Measurements from ENCODE around the gene BCKDK. TPM values are rescaled to one million over a fixed set of nuclear protein-coding genes. Genes with fewer than 3 reads are reported as not detected.

The BCKDK gene
- total RNA-seq, 1 donor from 2014 or later = 90.5 TPM

DNA sequence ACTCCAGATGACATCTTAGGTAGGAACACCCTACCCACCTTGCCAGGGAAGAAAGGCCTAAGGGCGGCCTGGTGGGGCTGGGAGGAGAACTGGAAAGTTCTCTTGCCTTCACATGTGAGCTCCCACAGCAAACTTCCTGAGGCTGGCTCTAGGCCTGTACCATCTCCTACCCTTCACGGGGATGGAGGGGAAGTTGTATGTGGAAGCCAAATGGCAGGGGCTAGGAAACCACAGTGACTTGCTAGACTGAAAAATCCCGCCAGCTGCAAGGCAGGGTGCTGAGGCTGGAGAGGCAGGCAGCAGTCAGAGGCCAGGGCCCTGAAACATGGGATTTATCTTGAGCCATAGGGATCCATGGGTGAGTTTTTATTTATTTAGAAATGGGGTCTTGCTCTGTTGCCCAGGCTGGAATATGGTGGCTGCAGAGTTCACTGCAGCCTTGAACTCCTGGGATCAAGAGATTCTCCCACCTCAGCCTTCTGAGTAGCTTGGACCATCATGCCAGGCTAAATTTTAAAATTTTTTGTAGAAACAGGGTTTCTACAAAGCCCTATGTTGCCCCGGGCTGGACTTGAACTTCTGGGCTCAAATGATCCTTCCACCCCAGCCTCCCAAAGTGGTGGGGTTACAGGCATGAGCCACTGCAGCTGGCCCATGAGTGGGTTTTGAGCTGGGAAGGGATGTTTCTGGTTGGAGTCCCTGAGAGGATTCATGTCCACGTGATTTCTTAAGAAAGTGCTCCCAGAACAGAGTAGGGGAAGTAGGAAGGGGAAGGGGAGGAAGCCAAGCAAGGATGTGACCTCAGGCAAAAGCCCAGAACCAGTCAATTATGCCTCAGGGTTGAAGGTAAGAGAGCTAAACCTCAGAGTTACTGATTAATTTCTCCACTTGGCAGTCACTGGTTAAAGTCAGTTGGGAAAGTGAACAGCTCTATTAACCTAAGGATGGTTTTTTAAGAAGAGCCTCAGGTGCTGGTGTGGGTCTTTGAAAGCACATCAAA is 5.2 kb downstream of the BCKDK start:
- no peak for DNase-seq
- no peak for ATAC-seq
- intact Hi-C loops (cut with micrococcal nuclease) = no loop called here

DNA sequence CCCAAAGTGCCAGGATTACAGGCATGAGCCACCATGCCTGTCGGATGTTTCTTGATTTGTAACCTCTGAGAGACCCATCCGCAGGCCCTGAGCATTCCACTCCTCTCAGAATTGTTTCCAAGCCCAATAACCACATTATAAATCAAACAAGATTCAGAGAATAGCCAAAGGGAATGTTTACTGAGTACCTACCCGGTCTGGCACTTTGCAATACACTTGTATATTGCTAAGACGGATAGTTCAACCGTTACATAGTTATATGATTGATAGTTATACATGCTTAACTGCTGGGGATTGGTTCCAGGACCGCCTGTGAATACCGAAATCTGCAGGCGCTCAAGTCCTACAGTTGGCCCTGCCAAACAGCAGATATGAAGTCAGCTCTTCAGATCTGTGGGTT is 6.3 kb downstream of the BCKDK start:
- DNase-seq = no peak
- intact Hi-C loops (cut with micrococcal nuclease) = no loop called here
- no peak for ATAC-seq

DNA sequence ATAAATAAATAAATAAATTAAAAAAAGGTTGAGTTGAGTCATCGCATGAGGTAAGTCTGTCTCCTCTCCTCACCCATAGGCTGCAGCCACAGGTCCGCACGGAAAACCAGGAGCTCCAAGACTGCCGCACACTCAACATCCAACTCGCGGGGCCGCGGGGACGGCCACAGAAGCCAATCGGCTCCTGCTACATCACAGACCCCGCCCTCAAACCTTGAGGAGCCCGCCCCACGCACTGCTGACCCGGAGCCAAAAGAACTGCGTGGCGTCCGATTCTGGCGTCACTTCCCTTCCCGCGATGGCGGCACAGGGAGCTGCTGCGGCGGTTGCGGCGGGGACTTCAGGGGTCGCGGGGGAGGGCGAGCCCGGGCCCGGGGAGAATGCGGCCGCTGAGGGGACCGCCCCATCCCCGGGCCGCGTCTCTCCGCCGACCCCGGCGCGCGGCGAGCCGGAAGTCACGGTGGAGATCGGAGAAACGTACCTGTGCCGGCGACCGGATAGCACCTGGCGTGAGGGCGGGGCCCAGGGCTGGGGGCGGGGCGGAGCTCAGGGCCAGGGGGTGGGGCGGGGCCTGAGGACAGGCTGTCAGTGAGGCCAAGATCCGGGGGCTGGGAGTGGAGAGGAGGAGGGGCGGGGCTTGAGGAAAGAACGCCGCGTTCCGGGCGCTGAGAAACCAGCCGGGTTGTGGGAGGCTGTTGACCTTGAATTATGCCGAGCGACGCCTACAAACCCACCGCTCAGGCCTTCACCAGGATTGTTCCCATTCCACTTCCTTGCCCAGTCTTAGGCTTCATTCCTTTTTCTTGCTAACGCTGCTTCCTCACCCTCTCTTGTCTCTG is 9.4 kb downstream of the BCKDK start, which contains the start of gene KAT8:
TSS of gene KAT8 (plus strand) at position 281 of the 839 bp plus-strand sequence. CDS start at position 299, 18 bp downstream.
- DNase-seq (peak; percentile 99), ATAC-seq (peak; percentile 96)
- intact Hi-C loops (cut with micrococcal nuclease) = no loop called here

DNA sequence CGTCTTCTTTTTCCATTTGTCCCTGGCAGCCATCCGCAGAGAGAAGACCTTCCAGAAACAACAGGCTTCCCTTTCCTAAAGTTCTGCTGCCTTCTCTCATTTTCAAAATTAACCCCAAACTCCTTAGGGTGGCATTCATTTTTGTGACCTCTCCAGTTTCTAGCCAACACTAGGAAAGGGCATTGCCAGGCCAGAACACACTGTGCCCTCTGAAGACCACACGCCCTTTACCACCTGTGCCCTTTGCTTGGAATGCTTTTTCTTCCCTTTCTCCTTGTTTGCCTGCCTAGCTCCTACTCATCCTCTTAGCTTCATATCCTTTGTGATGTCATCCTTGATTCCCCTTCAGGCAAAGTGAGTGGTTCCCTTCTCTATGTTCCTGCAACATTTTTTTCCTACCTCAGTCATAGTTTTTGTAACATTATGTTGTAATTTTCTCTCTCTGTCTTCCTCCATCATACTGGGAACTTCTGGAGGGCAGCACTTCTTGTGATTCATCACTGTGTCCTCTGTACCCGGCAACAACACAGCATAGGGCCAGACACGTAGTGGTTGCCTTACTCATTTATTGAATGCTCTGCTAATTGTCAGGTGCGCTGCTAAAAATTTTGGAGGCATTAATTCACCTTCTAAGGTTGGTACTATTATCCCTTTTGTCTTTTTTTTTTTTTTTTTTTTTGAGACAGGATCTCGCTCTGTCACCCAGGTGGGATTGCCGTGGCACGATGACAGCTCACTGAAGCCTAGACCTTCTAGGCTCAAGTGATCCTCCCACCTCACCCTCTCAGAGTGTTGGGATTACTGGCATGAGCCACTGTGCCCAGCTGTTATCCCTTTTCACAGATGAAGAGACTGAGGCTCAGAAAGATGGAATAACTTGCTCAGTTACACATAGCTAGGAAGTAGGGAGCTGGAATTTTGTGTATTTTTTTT is 10.3 kb downstream of the BCKDK start:
- peak; percentile 4 for ATAC-seq
- peak; percentile 26 for DNase-seq
- intact Hi-C loops (cut with micrococcal nuclease) = no loop called here

DNA sequence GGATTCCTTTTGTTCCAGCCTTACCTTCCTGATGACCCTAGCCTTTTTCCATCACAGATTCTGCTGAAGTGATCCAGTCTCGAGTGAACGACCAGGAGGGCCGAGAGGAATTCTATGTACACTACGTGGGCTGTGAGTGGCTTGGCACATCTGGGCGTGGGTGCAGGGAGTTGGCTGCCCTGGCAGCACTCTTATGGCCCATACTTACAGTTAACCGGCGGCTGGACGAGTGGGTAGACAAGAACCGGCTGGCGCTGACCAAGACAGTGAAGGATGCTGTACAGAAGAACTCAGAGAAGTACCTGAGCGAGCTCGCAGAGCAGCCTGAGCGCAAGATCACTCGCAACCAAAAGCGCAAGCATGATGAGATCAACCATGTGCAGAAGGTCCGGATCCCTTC is 11.9 kb downstream of the BCKDK start:
- ATAC-seq (no peak), DNase-seq (no peak)
- intact Hi-C loops (cut with micrococcal nuclease) = no loop called here

DNA sequence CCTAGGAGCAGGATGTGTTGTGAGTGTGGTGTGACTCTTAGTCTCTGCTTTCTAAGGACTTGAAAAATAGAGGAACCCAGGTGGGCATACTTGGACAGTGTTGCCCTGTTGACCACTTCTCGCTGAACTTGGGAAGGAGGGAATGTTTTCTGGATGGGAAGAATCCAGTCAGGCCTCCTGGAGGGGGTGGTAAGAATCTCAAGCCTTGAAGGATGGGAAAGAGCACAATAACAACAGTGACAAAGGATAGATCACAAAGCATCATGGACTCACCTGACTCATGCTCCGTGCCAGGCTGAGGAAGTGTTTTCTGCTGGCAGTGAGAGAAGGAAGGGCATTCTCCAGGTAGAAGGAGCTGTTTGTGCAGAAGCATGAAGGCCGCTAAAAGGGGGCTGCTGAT is 17.7 kb downstream of the BCKDK start:
- DNase-seq (no peak), ATAC-seq (no peak)
- intact Hi-C loops (cut with micrococcal nuclease) = no loop called here

DNA sequence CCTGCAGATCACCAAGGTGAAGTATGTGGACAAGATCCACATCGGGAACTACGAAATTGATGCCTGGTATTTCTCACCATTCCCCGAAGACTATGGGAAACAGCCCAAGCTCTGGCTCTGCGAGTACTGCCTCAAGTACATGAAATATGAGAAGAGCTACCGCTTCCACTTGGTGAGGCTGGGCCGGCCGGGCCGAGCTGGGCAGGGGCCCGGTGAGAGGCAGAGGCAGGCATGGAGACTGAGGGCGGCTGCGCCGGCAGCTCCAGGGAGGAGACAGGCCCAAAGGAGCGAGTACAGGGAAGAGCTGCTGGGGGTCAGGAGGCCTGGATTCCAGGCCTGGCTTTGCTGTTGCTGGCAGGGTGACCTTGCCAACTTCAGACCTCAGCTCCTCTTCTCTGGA is 19.0 kb downstream of the BCKDK start:
- ATAC-seq (no peak), DNase-seq (no peak)
- intact Hi-C loops (cut with micrococcal nuclease) = no loop called here

DNA sequence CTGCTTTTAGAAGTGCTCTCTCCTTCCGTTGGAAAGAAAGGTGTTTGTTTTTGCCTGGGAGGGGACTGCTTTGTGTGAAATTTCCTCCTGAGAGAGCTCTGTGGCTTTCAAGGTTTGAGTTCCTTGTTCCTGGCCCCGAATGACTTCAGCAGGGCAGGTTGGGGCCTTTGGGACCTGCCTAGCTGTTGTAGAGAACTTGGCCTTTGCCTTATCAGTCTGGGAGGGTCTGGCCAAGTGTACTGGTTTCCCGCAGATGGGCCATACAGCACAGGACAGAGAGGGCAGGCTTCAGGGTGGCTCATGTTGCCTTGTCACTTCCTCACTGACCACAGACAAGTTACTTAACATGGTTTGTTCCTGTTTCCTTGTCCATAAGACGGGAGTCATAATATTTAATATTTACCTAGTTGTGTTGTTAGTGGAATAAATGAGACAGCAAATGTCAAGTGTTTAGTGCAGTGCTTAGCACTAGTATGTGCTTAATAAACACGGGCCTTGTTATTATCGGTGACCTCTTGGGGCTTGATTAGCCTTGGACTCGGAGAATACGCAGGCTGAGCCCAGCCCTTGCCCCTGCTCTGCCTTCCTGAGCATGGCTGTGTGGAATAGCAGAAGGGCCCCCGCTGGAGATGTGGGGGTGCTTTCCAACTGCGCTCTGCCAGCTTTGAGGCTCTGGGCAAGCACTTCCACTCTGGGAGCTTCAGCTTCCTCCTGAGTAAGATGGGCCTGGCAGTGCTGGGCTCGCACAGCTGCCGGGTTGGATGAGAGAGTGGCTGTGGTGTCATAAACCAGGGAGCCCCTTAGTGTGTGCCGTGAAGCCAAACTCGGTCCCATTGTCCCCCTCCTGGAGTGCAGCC is 20.8 kb downstream of the BCKDK start:
- peak; percentile 70 for ATAC-seq
- no peak for DNase-seq
- intact Hi-C loops (cut with micrococcal nuclease) = no loop called here

DNA sequence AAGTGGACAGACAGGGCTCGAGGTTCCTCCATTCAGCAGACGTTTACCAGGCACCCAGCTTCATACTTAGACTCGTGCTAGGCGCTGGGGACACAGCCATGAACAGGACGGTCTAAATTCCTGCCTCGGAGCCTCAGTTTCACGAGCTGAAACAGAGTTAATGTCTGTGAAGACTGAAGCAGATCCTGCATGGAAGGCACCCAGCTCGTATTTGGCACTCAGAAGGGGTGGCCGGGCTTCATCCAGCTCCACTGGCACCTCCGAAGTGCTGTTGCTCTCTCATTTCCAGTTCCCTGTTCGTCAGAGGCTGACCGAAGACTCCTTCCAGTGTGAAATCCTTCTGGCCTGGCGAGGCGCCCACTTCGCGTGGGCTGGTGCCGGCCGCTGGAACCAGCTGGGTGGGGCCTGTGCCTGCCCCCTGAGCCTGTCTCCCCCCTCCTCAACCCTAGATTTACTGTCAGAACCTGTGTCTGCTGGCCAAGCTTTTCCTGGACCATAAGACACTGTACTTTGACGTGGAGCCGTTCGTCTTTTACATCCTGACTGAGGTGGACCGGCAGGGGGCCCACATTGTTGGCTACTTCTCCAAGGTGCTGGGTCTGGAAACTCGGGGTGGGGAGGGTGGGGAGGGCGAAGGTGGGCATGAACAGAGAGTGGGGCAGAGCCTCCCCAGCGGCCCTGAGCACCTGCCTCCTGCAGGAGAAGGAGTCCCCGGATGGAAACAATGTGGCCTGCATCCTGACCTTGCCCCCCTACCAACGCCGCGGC is 21.6 kb downstream of the BCKDK start:
- ATAC-seq (peak; percentile 37), DNase-seq (peak; percentile 81)
- intact Hi-C loops (cut with micrococcal nuclease) = no loop called here

DNA sequence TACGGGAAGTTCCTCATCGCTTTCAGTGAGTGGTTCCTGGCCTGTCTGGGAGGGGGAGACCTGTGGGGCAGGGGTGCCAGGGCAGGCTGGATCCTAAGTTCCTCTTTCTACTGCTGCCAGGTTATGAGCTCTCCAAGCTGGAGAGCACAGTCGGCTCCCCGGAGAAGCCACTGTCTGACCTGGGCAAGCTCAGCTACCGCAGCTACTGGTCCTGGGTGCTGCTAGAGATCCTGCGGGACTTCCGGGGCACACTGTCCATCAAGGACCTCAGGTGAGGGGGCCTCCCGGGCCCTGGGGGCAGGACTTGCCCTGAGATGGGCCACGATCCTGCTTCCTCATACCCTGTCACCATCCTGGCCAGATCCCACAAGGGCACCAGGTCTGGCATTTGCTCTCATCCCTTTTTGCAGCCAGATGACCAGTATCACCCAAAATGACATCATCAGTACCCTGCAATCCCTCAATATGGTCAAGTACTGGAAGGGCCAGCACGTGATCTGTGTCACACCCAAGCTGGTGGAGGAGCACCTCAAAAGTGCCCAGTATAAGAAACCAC is 22.2 kb downstream of the BCKDK start:
- ATAC-seq (no peak), DNase-seq (no peak)
- intact Hi-C loops (cut with micrococcal nuclease) = no loop called here

DNA sequence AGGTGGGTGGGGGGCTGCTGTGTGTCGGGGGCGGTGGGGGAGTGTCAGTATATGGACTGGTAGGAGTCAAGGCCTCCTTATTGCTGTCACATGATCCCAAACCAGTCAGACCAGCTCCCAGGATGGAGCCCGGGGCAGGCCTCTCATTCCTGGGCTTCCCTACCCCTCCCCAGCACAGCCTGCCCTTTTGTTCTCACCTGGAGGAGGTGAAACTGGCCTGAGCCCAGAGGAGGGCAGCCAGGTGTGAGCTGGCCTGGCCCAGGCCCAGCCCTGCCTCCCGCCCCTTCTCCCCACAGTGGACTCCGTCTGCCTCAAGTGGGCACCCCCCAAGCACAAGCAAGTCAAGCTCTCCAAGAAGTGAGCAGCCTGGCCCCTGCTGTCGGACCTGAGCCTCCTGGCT is 22.7 kb downstream of the BCKDK start:
- DNase-seq = no peak
- intact Hi-C loops (cut with micrococcal nuclease) = no loop called here
- no peak for ATAC-seq

DNA sequence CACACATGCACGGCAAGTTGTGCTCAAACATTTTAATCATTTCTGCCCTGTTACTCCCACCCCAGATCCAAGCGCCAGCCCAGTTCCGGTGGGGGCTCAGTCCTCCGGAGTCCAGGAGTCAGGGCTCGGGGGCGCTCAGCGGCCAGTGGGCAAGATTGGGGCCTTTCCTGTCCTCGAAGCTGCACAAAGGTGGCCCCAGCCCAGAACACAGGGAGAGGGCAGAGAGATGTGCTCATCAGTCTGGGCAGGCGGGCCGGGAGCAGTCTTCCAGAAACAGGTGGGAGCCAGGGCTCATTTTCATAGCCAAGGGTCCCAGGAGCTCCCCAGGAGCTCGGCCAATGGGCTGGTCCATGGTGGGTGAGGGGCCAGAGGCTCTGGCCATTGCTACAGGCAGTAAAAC is 23.2 kb downstream of the BCKDK start:
- intact Hi-C loops (cut with micrococcal nuclease) = no loop called here
- no peak for DNase-seq
- no peak for ATAC-seq

DNA sequence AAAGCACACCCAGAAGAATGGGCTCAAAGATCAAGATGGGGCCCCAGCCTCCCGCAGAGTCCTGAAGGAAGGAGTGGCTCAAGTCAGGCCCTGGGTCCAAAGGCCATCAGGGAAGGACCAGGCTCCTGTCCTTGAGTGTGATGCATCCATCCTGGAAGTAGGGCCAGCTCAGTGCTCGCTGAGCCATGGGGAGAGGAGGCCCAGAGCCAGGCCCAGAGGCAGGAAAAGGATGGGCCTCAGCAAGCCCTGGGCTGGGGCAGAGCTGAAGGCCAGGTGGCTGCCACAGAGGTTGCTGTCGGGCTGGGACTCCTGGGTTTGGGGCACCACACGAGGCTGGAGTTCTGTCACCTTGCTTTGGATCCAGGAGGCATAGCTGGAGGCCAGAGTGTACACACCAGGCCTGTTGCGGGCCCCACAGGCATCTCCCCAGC is 23.7 kb downstream of the BCKDK start:
- no peak for DNase-seq
- no peak for ATAC-seq
- intact Hi-C loops (cut with micrococcal nuclease) = no loop called here

DNA sequence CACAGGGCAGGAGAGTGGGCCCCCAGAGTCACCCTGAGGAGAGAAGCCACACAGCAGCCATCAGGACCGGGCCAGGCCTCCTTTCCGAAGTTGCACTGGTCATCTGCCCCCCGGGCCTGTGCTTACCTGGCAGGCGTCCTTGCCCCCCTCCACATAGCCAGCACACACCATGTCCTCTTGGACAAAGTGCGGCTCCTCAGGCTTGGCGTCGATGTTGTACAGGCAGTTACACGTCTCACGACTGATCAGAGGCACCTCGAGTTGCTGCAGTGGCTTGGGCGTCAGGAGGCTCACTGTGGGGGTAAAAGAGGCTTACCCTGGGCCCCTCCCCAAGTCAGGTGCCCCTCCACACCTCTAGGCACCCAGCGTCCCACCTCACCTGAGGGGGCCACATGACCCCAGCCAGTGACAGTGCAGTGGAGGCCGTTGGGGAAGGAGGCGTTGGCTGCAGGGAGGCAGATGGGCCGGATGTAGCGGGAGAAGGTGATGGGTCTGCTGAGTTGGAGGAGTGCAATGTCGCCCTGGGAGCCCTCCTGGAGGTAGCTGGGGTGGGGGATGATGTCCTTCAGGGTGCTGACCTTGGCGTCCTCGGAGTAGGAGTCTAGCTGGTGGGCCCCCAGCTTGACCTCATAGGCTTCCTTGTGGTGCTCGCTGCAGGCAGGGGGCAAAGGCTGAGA is 24.3 kb downstream of the BCKDK start:
- no peak for ATAC-seq
- intact Hi-C loops (cut with micrococcal nuclease) = no loop called here
- DNase-seq = no peak

DNA sequence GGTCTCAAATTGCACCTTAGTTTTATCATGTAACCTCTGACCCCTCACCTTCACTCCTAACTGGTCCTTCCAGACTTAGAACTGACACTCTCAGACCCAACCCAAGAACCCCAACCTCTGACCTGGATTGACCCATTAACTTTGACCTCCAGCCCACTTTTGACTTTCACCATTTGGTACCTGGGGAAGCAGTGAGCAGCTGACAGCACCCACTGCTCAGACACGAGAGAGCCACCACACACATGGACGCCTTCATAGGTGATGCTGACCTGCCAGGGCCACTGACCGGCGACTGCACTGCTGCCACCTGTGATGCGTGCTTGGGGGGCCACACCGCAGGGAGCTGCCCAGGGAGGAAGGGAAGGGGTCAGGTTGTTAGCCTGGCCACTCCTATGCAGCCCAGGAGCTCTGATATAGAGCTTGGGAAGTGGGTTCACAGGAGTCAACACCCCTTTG is 24.9 kb downstream of the BCKDK start:
- intact Hi-C loops (cut with micrococcal nuclease) = no loop called here
- no peak for ATAC-seq
- DNase-seq = no peak

DNA sequence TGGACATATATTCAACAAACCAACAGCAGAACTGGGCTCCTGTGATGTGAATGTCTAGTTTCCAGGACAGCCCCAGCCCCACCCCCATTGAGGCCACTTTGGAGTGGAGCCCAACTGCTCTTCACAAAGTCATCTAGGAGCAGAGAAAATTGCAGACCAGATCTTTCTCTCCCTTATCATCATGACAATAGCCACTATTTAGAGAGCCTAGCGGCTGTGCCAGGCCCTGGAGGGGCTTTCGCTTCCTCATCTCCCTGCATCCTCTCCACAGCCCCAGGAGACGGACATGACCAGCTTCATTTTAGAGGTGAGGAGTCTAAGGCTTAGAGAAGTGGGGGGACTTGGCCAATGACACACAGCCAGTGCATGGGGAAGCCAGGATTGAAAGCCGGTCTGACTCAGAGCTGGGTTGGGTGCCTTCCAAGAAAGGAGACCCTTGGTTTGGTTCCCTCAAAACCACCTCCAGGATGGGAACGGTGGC is 25.9 kb downstream of the BCKDK start:
- DNase-seq (no peak), ATAC-seq (no peak)
- intact Hi-C loops (cut with micrococcal nuclease) = no loop called here
